HCT116 (cell line): Measurements from ENCODE around the gene GAL. TPM values are rescaled to one million over a fixed set of nuclear protein-coding genes. Genes with fewer than 3 reads are reported as not detected.

Experiments
- ATAC-seq: fragments of 200-7000 bp; cut with Tn5 transposase; 2 replicates; pipeline ENCODE4 v1.9.1; 2020; ENCODE audit warnings: mild to moderate bottlenecking, moderate library complexity
- BruUV-seq: library from RNA; stranded (reverse); fragments of 400-500 nt; replicated peaks from 2 replicates; lab custom pipeline; 2021; lab: Mats Ljungman, UMichigan
- CTCF ChIA-PET: fragments of 300-600 bp; sonication (Branson Sonifier 250); formaldehyde crosslinking; loops from one replicate; lab custom pipeline; 2021; ENCODE audit warnings: antibody characterized with exemption; lab: Charles Lee
- POLR2A ChIA-PET: fragments of 300-600, 350-600 bp; sonication (Branson Sonifier 250); formaldehyde crosslinking; loops from one replicate; lab custom pipeline; 2021; ENCODE audit warnings: antibody characterized with exemption; lab: Charles Lee
- RAD21 ChIA-PET, 2 experiments: fragments of 300-600 bp; sonication (Branson Sonifier 250); formaldehyde crosslinking; loops; one replicate each; lab custom pipeline; 2023; ENCODE audit warnings: low total read pairs in 2 of 2; ENCODE audit not compliant: uncharacterized antibody in 2 of 2, unreplicated experiment in 2 of 2, low non-redundant PET in 1 of 2; lab: Charles Lee
- DNase-seq: peaks from one replicate; pipeline ENCODE4 v3.0.0-alpha.2; 2010; ENCODE audit warnings: low read depth, low spot score
- H2AFZ ChIP-seq: fragments of 200-600 bp; shearing (Covaris generic), sonication (generic); 2 replicates; pipeline ENCODE4 v1.6.1; 2017; ENCODE audit warnings: low read depth, mixed run types, mixed read lengths, antibody characterized with exemption, low read length; ENCODE audit not compliant: poor library complexity, severe bottlenecking
- H3K27ac ChIP-seq: 2 replicates; pipeline ENCODE4 v1.5.1; 2012; ENCODE audit warnings: low read depth, low read length
- H3K27me3 ChIP-seq: fragments of 200-600 bp; sonication (generic); 2 replicates; pipeline ENCODE4 v1.6.1; 2016; ENCODE audit warnings: mixed run types, low read length, mixed read lengths; ENCODE audit not compliant: insufficient read depth
- H3K36me3 ChIP-seq, 2 experiments: fragments of 200-500 bp in 1 of 2; fragments of 200-600 bp in 1 of 2; sonication (Bioruptor generic) in 1 of 2; sonication (generic) in 1 of 2; 2 replicates each; pipeline versions ENCODE4 v1.5.1 to v1.6.1; 2014 to 2016; ENCODE audit warnings: low read length in 2 of 2, inconsistent platforms in 1 of 2, mixed read lengths in 1 of 2, mixed run types in 1 of 2; ENCODE audit not compliant: insufficient read depth in 2 of 2, control insufficient read depth in 1 of 2
- H3K4me1 ChIP-seq, 2 experiments: fragments of 200-600 bp in 1 of 2; sonication (generic) in 1 of 2; 2 replicates each; pipeline versions ENCODE4 v1.5.1 to v1.6.1; 2012 to 2017; ENCODE audit warnings: low read length in 2 of 2, inconsistent platforms in 1 of 2, mild to moderate bottlenecking in 1 of 2, mixed read lengths in 1 of 2, mixed run types in 1 of 2, moderate library complexity in 1 of 2; ENCODE audit not compliant: insufficient read depth in 2 of 2, control insufficient read depth in 1 of 2
- H3K4me2 ChIP-seq: fragments of 200-600 bp; sonication (generic); 2 replicates; pipeline ENCODE4 v1.6.1; 2017; ENCODE audit warnings: mixed run types, low read length, mixed read lengths
- H3K4me3 ChIP-seq, 2 experiments: fragments of 200-600 bp in 1 of 2; sonication (generic) in 1 of 2; replicated peaks in 1 of 2; 2 replicates each; pipeline ENCODE4 v1.5.1; 2011 to 2016; ENCODE audit warnings: low read length in 2 of 2, control low read depth in 1 of 2, low read depth in 1 of 2, mild to moderate bottlenecking in 1 of 2, mixed read lengths in 1 of 2, mixed run types in 1 of 2
- H3K79me2 ChIP-seq: fragments of 200-600 bp; sonication (generic); 2 replicates; pipeline ENCODE4 v1.6.1; 2017; ENCODE audit warnings: mild to moderate bottlenecking, mixed run types, low read length, moderate library complexity, mixed read lengths; ENCODE audit not compliant: insufficient read depth
- H3K9ac ChIP-seq: fragments of 200-600 bp; sonication (generic); 2 replicates; pipeline ENCODE4 v1.6.1; 2016; ENCODE audit warnings: low read length, mixed read lengths
- H3K9me2 ChIP-seq: fragments of 200-600 bp; sonication (generic), shearing (Covaris generic); 2 replicates; pipeline ENCODE4 v1.6.1; 2017; ENCODE audit warnings: mixed run types, mild to moderate bottlenecking, moderate library complexity; ENCODE audit not compliant: insufficient read depth
- H3K9me3 ChIP-seq, 2 experiments: fragments of 200-500 bp in 1 of 2; fragments of 200-600 bp in 1 of 2; sonication (Bioruptor generic) in 1 of 2; sonication (generic) in 1 of 2; 2 replicates each; pipeline ENCODE4 v1.6.1; 2014 to 2017; ENCODE audit warnings: low read length in 2 of 2, mixed read lengths in 2 of 2, inconsistent platforms in 1 of 2, low read depth in 1 of 2, mild to moderate bottlenecking in 1 of 2, mixed run types in 1 of 2, moderate library complexity in 1 of 2; ENCODE audit not compliant: control insufficient read depth in 1 of 2, insufficient read depth in 1 of 2
- H4K20me1 ChIP-seq: fragments of 200-600 bp; sonication (generic), shearing (Covaris generic); 2 replicates; pipeline ENCODE4 v1.6.1; 2017; ENCODE audit warnings: mixed run types, mild to moderate bottlenecking, moderate library complexity; ENCODE audit not compliant: insufficient read depth
- ATF3 ChIP-seq: IDR thresholded peaks from 2 replicates; pipeline ENCODE4 v1.6.1; 2012
- CEBPB ChIP-seq: IDR thresholded peaks from 2 replicates; pipeline ENCODE4 v1.6.1; 2012; ENCODE audit warnings: low read depth
- CTCF ChIP-seq, 3 experiments: fragments of 200-600 bp in 1 of 3; sonication (generic) in 1 of 3; IDR thresholded peaks in 2 of 3; conservative IDR thresholded peaks in 1 of 3; 2 replicates each; pipeline ENCODE4 v1.5.1; 2012 to 2017; ENCODE audit warnings: low read depth in 2 of 3, low read length in 2 of 3, antibody characterized with exemption in 1 of 3, borderline replicate concordance in 1 of 3, control low read depth in 1 of 3, mild to moderate bottlenecking in 1 of 3, mixed read lengths in 1 of 3, mixed run types in 1 of 3, moderate library complexity in 1 of 3; ENCODE audit not compliant: insufficient read depth in 1 of 3
- EGR1 ChIP-seq: IDR thresholded peaks from 2 replicates; pipeline ENCODE4 v1.6.1; 2012; ENCODE audit warnings: low read depth
- ELF1 ChIP-seq: IDR thresholded peaks from 2 replicates; pipeline ENCODE4 v1.6.1; 2012; ENCODE audit warnings: low read depth, borderline replicate concordance
- EZH2 ChIP-seq: fragments of 200-600 bp; sonication (generic); IDR thresholded peaks from 2 replicates; pipeline ENCODE4 v1.6.1; 2017; ENCODE audit warnings: antibody characterized with exemption, mixed run types
- FOSL1 ChIP-seq: IDR thresholded peaks from 2 replicates; pipeline ENCODE4 v1.6.1; 2012; ENCODE audit warnings: low read depth
- JUND ChIP-seq: IDR thresholded peaks from 2 replicates; pipeline ENCODE4 v1.6.1; 2012
- MAX ChIP-seq: IDR thresholded peaks from 2 replicates; pipeline ENCODE4 v1.6.1; 2012
- POLR2A ChIP-seq: IDR thresholded peaks from 2 replicates; pipeline ENCODE4 v1.7.0; 2011; ENCODE audit warnings: borderline replicate concordance; ENCODE audit not compliant: insufficient read depth, insufficient read length; ENCODE audit errors: extremely low read depth
- REST ChIP-seq: IDR thresholded peaks from 2 replicates; pipeline ENCODE4 v1.6.1; 2012; ENCODE audit warnings: low read depth
- SP1 ChIP-seq: IDR thresholded peaks from 2 replicates; pipeline ENCODE4 v1.6.1; 2012; ENCODE audit warnings: low read depth
- ZBTB33 ChIP-seq: IDR thresholded peaks from 2 replicates; pipeline ENCODE4 v1.6.1; 2011; ENCODE audit warnings: mild to moderate bottlenecking, low read length, moderate library complexity; ENCODE audit not compliant: insufficient replicate concordance; ENCODE audit errors: extremely low read depth
- ZFX ChIP-seq: fragments of 450-650 bp; IDR thresholded peaks from 2 replicates; pipeline ENCODE4 v1.6.1; 2017
- intact Hi-C: fragments of 100-400 bp; cut with micrococcal nuclease; formaldehyde crosslinking; loops from 2 replicates; pipeline ENCODE4 v1.10.0; 2022
- total RNA-seq: library from RNA; stranded (reverse); gene quantifications from one replicate; pipeline ENCODE4 v1.2.1, GENCODE V29; 2021; ENCODE audit not compliant: unreplicated experiment

The GAL gene
- total RNA-seq, 1 experiment from 2014 or later: 83.1 TPM

- Histone ChIP-seq H3K27me3 (no peaks in the 10 kb centered on the region; the same call in 1 of the 2 replicates), H3K79me2 (no peaks in the 10 kb centered on the region), H2AFZ (no peak overlapping the region), H4K20me1 (no peaks in the 10 kb centered on the region), H3K27ac (no peak overlapping the region), H3K9me2 (no peaks in the 10 kb centered on the region), H3K4me1 (no peaks in the 10 kb centered on the region), H3K9ac (no peak overlapping the region), H3K4me2 (no peak overlapping the region), H3K36me3 (no peaks in the 10 kb centered on the region), H3K4me3 (no peak overlapping the region), H3K9me3 (no peaks in the 10 kb centered on the region)
- no TSS peak for BruUV-seq
- ATAC-seq: no peak
- TF ChIP-seq ELF1: no peak
- no peak for TF ChIP-seq JUND
- TF ChIP-seq EGR1: no peak
- no peak for TF ChIP-seq ATF3
- no peak for TF ChIP-seq CTCF (IDR thresholded peaks at IDR 0.05 in 2 of 3, conservative IDR thresholded peaks at IDR 0.05 in 1 of 3; ENCODE audit: borderline replicate concordance in 1 of 3, insufficient read depth in 1 of 3, low read depth in 2 of 3, low read length in 2 of 3)
- TF ChIP-seq CEBPB: no peak
- no peak for TF ChIP-seq ZBTB33
- TF ChIP-seq REST: no peak
- no peak for TF ChIP-seq FOSL1
- TF ChIP-seq ZFX: no peak
- TF ChIP-seq POLR2A: no peak
- TF ChIP-seq EZH2: no peak
- TF ChIP-seq MAX: no peak
- TF ChIP-seq SP1: no peak
- ChIA-PET POLR2A (no interaction called here), RAD21 (no interaction called here), CTCF (no interaction called here)
- intact Hi-C loops: no loop called here
- DNase-seq: no peak
These were observed 20.2 kb upstream of the GAL start for GRCh38 chr11:68664141-68664540.
